IMR-90 (cell line): ENCODE results near the gene FAH. TPM values are rescaled to one million over a fixed set of nuclear protein-coding genes. Genes with fewer than 3 reads are reported as not detected.
A peak's percentile ranks its signal among the peaks of the same experiment; 100 is the strongest.

Experiments used
- ATAC-seq: fragments of 200-7000 bp; cut with Tn5 transposase; 2 replicates; pipeline ENCODE4 v1.9.1; 2020; ENCODE audit warnings: low read depth, mild to moderate bottlenecking, moderate library complexity
- BruUV-seq: library from RNA; stranded (reverse); fragments of 400-500 nt; replicated peaks from 2 replicates; lab custom pipeline; 2021; lab: Mats Ljungman, UMichigan
- CTCF ChIA-PET: fragments of 300-600 bp; formaldehyde crosslinking; extraction: SDS; loops from one replicate; lab custom pipeline; 2021; ENCODE audit warnings: antibody characterized with exemption; lab: Yijun Ruan, JAX
- POLR2A ChIA-PET: fragments of 300-600 bp; sonication (Branson Sonifier 250); formaldehyde crosslinking; loops from one replicate; lab custom pipeline; 2022; ENCODE audit warnings: antibody characterized with exemption; ENCODE audit not compliant: unreplicated experiment; lab: Charles Lee
- DNase-seq: peaks from one replicate; pipeline ENCODE4 v3.0.0; 2013
- H2AFZ ChIP-seq: replicated peaks from 2 replicates; pipeline ENCODE3; 2013; ENCODE audit warnings: low read length, mild to moderate bottlenecking; ENCODE audit not compliant: poor library complexity
- H2AK5ac ChIP-seq: 2 replicates; pipeline ENCODE4 v1.6.1; 2013; ENCODE audit warnings: low read depth, low read length, inconsistent platforms
- H2AK9ac ChIP-seq: replicated peaks from 2 replicates; pipeline ENCODE3; 2013; ENCODE audit warnings: mild to moderate bottlenecking, low read depth, low read length, moderate library complexity; ENCODE audit not compliant: poor library complexity
- H2BK120ac ChIP-seq: 2 replicates; pipeline ENCODE4 v1.6.1; 2013; ENCODE audit warnings: low read depth, low read length, inconsistent platforms
- H2BK15ac ChIP-seq: 3 replicates; pipeline ENCODE4 v1.6.1; 2013; ENCODE audit warnings: low read depth, low read length, inconsistent platforms
- H2BK20ac ChIP-seq: 2 replicates; pipeline ENCODE4 v1.6.1; 2013; ENCODE audit warnings: low read depth, mild to moderate bottlenecking, inconsistent platforms, low read length, moderate library complexity
- H2BK5ac ChIP-seq: 2 replicates; pipeline ENCODE4 v1.6.1; 2013; ENCODE audit warnings: mild to moderate bottlenecking, low read depth, low read length, inconsistent platforms; ENCODE audit not compliant: poor library complexity, severe bottlenecking
- H3K14ac ChIP-seq: replicated peaks from 2 replicates; pipeline ENCODE4 v1.6.1; 2013; ENCODE audit warnings: low read depth, low read length, inconsistent platforms
- H3K18ac ChIP-seq: 2 replicates; pipeline ENCODE4 v1.6.1; 2013; ENCODE audit warnings: low read depth, low read length, control low read depth
- H3K23ac ChIP-seq: 2 replicates; pipeline ENCODE4 v1.6.1; 2013; ENCODE audit warnings: low read depth, low read length, inconsistent platforms
- H3K27ac ChIP-seq: 2 replicates; pipeline ENCODE4 v1.5.1; 2013; ENCODE audit warnings: mild to moderate bottlenecking, control low read depth, low read length; ENCODE audit not compliant: insufficient read depth
- H3K27me3 ChIP-seq: 2 replicates; pipeline ENCODE4 v1.6.1; 2013; ENCODE audit warnings: low read length; ENCODE audit not compliant: control insufficient read depth, insufficient read depth
- H3K36me3 ChIP-seq: 2 replicates; pipeline ENCODE4 v1.6.1; 2013; ENCODE audit warnings: low read length, mixed read lengths; ENCODE audit not compliant: control insufficient read depth, insufficient read depth
- H3K4ac ChIP-seq: 2 replicates; pipeline ENCODE4 v1.6.1; 2013; ENCODE audit warnings: low read depth, low read length, inconsistent platforms
- H3K4me1 ChIP-seq: 2 replicates; pipeline ENCODE4 v1.6.1; 2013; ENCODE audit warnings: low read length, mixed read lengths; ENCODE audit not compliant: control insufficient read depth, insufficient read depth
- H3K4me2 ChIP-seq: 2 replicates; pipeline ENCODE4 v1.6.1; 2013; ENCODE audit warnings: low read depth, mild to moderate bottlenecking, control low read depth, low read length, moderate library complexity
- H3K4me3 ChIP-seq: 2 replicates; pipeline ENCODE4 v1.5.1; 2013; ENCODE audit warnings: low read depth, mild to moderate bottlenecking, control low read depth, low read length, moderate library complexity; ENCODE audit not compliant: insufficient read depth
- H3K56ac ChIP-seq: 2 replicates; pipeline ENCODE4 v1.6.1; 2013; ENCODE audit warnings: low read length, inconsistent platforms; ENCODE audit not compliant: insufficient read depth; ENCODE audit errors: extremely low read depth
- H3K79me1 ChIP-seq, 2 experiments: 2 replicates each; pipeline ENCODE4 v1.6.1; 2013; ENCODE audit warnings: low read length in 2 of 2, inconsistent platforms in 1 of 2, low read depth in 1 of 2
- H3K9ac ChIP-seq: 2 replicates; pipeline ENCODE4 v1.6.1; 2013; ENCODE audit warnings: low read depth, low read length, control low read depth
- H3K9me1 ChIP-seq: 2 replicates; pipeline ENCODE4 v1.6.1; 2013; ENCODE audit warnings: low read length, inconsistent platforms; ENCODE audit not compliant: insufficient read depth
- H3K9me3 ChIP-seq: 2 replicates; pipeline ENCODE4 v1.6.1; 2013; ENCODE audit warnings: low read length; ENCODE audit not compliant: control insufficient read depth, insufficient read depth
- H4K20me1 ChIP-seq: 2 replicates; pipeline ENCODE4 v1.6.1; 2013; ENCODE audit warnings: low read length, inconsistent platforms; ENCODE audit not compliant: insufficient read depth
- H4K5ac ChIP-seq: 2 replicates; pipeline ENCODE4 v1.6.1; 2013; ENCODE audit warnings: mild to moderate bottlenecking, low read depth, low read length, control low read depth
- H4K8ac ChIP-seq, 2 experiments: 2 replicates each; pipeline ENCODE4 v1.6.1; 2013; ENCODE audit warnings: low read depth in 2 of 2, low read length in 2 of 2, control low read depth in 1 of 2, inconsistent platforms in 1 of 2
- H4K91ac ChIP-seq: 2 replicates; pipeline ENCODE4 v1.6.1; 2013; ENCODE audit warnings: low read depth, low read length, inconsistent platforms; ENCODE audit not compliant: insufficient read depth
- BHLHE40 ChIP-seq: fragments of 150-350 bp; IDR thresholded peaks from 2 replicates; pipeline ENCODE4 v1.6.1; 2016; ENCODE audit warnings: mild to moderate bottlenecking, low read depth, low read length
- CEBPB ChIP-seq: IDR thresholded peaks from 2 replicates; pipeline ENCODE4 v1.6.1; 2012; ENCODE audit warnings: low read depth, low read length, improper control_type of control experiment
- CHD1 ChIP-seq: IDR thresholded peaks from 2 replicates; pipeline ENCODE4 v1.6.1; 2012; ENCODE audit warnings: low read depth, low read length, improper control_type of control experiment
- MAZ ChIP-seq: IDR thresholded peaks from 2 replicates; pipeline ENCODE4 v1.6.1; 2012; ENCODE audit warnings: low read depth, mild to moderate bottlenecking, low read length, improper control_type of control experiment, moderate library complexity, borderline replicate concordance
- MXI1 ChIP-seq: IDR thresholded peaks from 2 replicates; pipeline ENCODE4 v1.6.1; 2012; ENCODE audit warnings: low read depth, mild to moderate bottlenecking, low read length, moderate library complexity, borderline replicate concordance
- POLR2A ChIP-seq: IDR thresholded peaks from 2 replicates; pipeline ENCODE4 v1.6.1; 2012; ENCODE audit warnings: mild to moderate bottlenecking, low read depth, low read length
- RCOR1 ChIP-seq: IDR thresholded peaks from 2 replicates; pipeline ENCODE4 v1.6.1; 2012; ENCODE audit warnings: mild to moderate bottlenecking, low read length, improper control_type of control experiment; ENCODE audit not compliant: insufficient replicate concordance
- SMC3 ChIP-seq: fragments of 150-350 bp; IDR thresholded peaks from 2 replicates; pipeline ENCODE4 v1.6.1; 2016; ENCODE audit warnings: low read depth, mild to moderate bottlenecking, antibody characterized with exemption, low read length, moderate library complexity
- WGBS, 2 experiments: methylation state at CpG; one replicate each; pipeline versions ENCODE4 v1.1.5 to v1.1.7; 2013; ENCODE audit warnings: missing lambda C conversion rate in 2 of 2; ENCODE audit not compliant: insufficient read length in 1 of 2; ENCODE audit errors: extremely low coverage in 2 of 2; 5-methylcytosine and 5-hydroxymethylcytosine counted together
- dilution Hi-C: fragments of 300-500 bp; cut with HindIII; formaldehyde crosslinking; loops from one replicate; pipeline ENCODE4 v1.14.3; 2018; ENCODE audit warnings: low sequenced_read_pairs; ENCODE audit not compliant: unreplicated experiment
- in situ Hi-C: fragments of 300-500 bp; cut with MboI; formaldehyde crosslinking; loops from 3 replicates; pipeline ENCODE4 v1.14.3; 2019; ENCODE audit warnings: low sequenced_read_pairs, inconsistent platforms, mixed read lengths
- intact Hi-C: fragments of 100-400 bp; cut with micrococcal nuclease; formaldehyde crosslinking; loops from 2 replicates; pipeline ENCODE4 v1.10.0; 2022
- polyA plus RNA-seq, 3 experiments: library from polyadenylated mRNA; depleted of rRNA; stranded (reverse); fragments of >200 nt; gene quantifications; 2 replicates each; pipeline ENCODE4 v1.2.3, GENCODE V29; 2012; ENCODE audit warnings: low replicate concordance in 1 of 3
- total RNA-seq: library from RNA; depleted of rRNA; stranded (reverse); fragments of >200 nt; gene quantifications from 2 replicates; pipeline ENCODE4 v1.2.3, GENCODE V29; 2012
- TF ChIP-seq, protein P1 (sequence below): conservative IDR thresholded peaks from 2 replicates; pipeline ENCODE4 v1.5.1; 2012; ENCODE audit warnings: mild to moderate bottlenecking, low read depth, low read length, improper control_type of control experiment

The FAH gene
- total and polyA plus RNA-seq, 2 of the 4 experiments (the other 2 are of a cell fraction) = 43.1 to 48.6 TPM

DNA sequence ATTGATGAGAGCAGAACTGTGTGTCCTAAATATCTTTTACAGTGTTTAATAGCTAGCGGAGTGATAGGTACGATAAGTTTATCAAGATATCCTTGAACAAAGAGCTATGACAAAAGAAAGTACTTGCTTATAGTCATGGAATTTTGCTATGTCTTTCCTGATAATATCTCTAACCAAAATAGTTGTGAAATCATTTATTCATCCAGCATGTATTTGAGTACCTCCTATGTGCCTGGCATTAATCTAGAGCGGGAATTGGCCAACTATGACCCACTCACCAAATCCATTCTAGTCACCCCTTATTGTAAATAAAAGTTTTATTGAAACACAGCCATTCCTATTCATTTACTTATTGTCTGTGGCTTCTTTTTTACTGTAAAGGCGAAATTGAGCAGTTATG, 46.7 kb upstream of the FAH start:
- Histone ChIP-seq H2BK20ac (no peak overlapping the region), H3K9ac (no peak overlapping the region), H3K79me1 (peaks cover 16 to 75% of the 10 kb centered on the region in 2 experiments; a peak in 3 of 4 replicates), H3K9me3 (no peaks in the 10 kb centered on the region), H3K56ac (no peak overlapping the region; the same call in 1 of the 2 replicates), H2BK120ac (no peak overlapping the region), H3K23ac (no peak overlapping the region), H3K9me1 (peaks cover 8% of the 10 kb centered on the region; the same call in 1 of the 2 replicates), H3K27me3 (no peaks in the 10 kb centered on the region), H2AK9ac (no peak overlapping the region), H4K5ac (no peak overlapping the region), H3K4ac (no peak overlapping the region), H3K4me2 (peak overlapping the region; percentile 93), H2AFZ (no peak overlapping the region), H3K14ac (no peak overlapping the region), H2BK15ac (no peak overlapping the region; the same call in 2 of the 3 replicates), H3K27ac (peak overlapping the region; percentile 33; the same call in 1 of the 2 replicates), H3K4me3 (no peak overlapping the region), H4K8ac (no peak overlapping the region), H3K4me1 (peaks cover 6% of the 10 kb centered on the region; the same call in 1 of the 2 replicates), H4K20me1 (peaks cover 24% of the 10 kb centered on the region; the same call in 1 of the 2 replicates), H2AK5ac (no peak overlapping the region), H3K36me3 (peaks cover 9% of the 10 kb centered on the region), H2BK5ac (peak overlapping the region; percentile 64), H4K91ac (no peak overlapping the region), H3K18ac (peak overlapping the region; percentile 74; the same call in 1 of the 2 replicates)
- ChIA-PET POLR2A (no interaction called here), CTCF (no interaction called here)
- dilution Hi-C loops = no loop called here
- ATAC-seq (peak; percentile 47), DNase-seq (peak; percentile 49)
- TF ChIP-seq MXI1 (no peak), MAZ (no peak), SMC3 (no peak), POLR2A (no peak), CEBPB (peak; percentile 80), BHLHE40 (no peak), RCOR1 (no peak), CHD1 (no peak)
- TF ChIP-seq, protein P1, sequence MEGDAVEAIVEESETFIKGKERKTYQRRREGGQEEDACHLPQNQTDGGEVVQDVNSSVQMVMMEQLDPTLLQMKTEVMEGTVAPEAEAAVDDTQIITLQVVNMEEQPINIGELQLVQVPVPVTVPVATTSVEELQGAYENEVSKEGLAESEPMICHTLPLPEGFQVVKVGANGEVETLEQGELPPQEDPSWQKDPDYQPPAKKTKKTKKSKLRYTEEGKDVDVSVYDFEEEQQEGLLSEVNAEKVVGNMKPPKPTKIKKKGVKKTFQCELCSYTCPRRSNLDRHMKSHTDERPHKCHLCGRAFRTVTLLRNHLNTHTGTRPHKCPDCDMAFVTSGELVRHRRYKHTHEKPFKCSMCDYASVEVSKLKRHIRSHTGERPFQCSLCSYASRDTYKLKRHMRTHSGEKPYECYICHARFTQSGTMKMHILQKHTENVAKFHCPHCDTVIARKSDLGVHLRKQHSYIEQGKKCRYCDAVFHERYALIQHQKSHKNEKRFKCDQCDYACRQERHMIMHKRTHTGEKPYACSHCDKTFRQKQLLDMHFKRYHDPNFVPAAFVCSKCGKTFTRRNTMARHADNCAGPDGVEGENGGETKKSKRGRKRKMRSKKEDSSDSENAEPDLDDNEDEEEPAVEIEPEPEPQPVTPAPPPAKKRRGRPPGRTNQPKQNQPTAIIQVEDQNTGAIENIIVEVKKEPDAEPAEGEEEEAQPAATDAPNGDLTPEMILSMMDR = no peak
- no CpG with 5 or more reads among the region's 4 CpGs for WGBS, 2 experiments
- no TSS peak for BruUV-seq
- intact Hi-C loops = no loop called here
- in situ Hi-C loops = no loop called here
